OCI-LY1 (cell line): ENCODE results near the gene LPAR3.

Experiments
- H2AFZ ChIP-seq: fragments of 200-600 bp; sonication (generic), shearing (Covaris generic); 2 replicates; pipeline ENCODE4 v1.6.0; 2014; ENCODE audit warnings: antibody characterized with exemption, mild to moderate bottlenecking, low read length
- H3F3A ChIP-seq: fragments of 200-600 bp; sonication (generic), shearing (Covaris generic); 2 replicates; pipeline ENCODE4 v1.6.0; 2014; ENCODE audit warnings: mild to moderate bottlenecking, antibody characterized with exemption, low read length, moderate library complexity; ENCODE audit not compliant: insufficient read depth
- H3K27ac ChIP-seq: fragments of 200-600 bp; sonication (generic); 2 replicates; pipeline ENCODE4 v1.5.1; 2014; ENCODE audit warnings: low read length, mixed run types, mild to moderate bottlenecking, low read depth; ENCODE audit not compliant: poor library complexity, severe bottlenecking
- H3K27me3 ChIP-seq: fragments of 200-600 bp; sonication (generic); 2 replicates; pipeline ENCODE4 v1.6.0; 2014; ENCODE audit warnings: antibody characterized with exemption, mild to moderate bottlenecking, low read length, moderate library complexity; ENCODE audit not compliant: insufficient read depth
- H3K36me3 ChIP-seq: fragments of 200-600 bp; sonication (generic); 2 replicates; pipeline ENCODE4 v1.6.1; 2014; ENCODE audit warnings: mild to moderate bottlenecking, antibody characterized with exemption, low read length, moderate library complexity, mixed read lengths; ENCODE audit not compliant: insufficient read depth
- H3K4me1 ChIP-seq: fragments of 200-600 bp; sonication (generic); 2 replicates; pipeline ENCODE4 v1.5.1; 2014; ENCODE audit warnings: mild to moderate bottlenecking, low read length, moderate library complexity; ENCODE audit not compliant: insufficient read depth, severe bottlenecking
- H3K4me2 ChIP-seq: fragments of 200-600 bp; sonication (generic), shearing (Covaris generic); 2 replicates; pipeline ENCODE4 v1.6.1; 2014; ENCODE audit warnings: low read length
- H3K4me3 ChIP-seq: fragments of 200-600 bp; sonication (generic); 2 replicates; pipeline ENCODE4 v1.5.1; 2014; ENCODE audit warnings: low read length, low read depth, mild to moderate bottlenecking, mixed read lengths; ENCODE audit not compliant: poor library complexity, severe bottlenecking
- H3K79me2 ChIP-seq: fragments of 200-600 bp; shearing (Covaris generic); 2 replicates; pipeline ENCODE4 v1.6.1; 2016; ENCODE audit warnings: mixed run types, low read length, mixed read lengths; ENCODE audit not compliant: insufficient read depth
- H3K9ac ChIP-seq: fragments of 200-600 bp; sonication (generic), shearing (Covaris generic); 2 replicates; pipeline ENCODE4 v1.6.1; 2014; ENCODE audit warnings: mild to moderate bottlenecking, low read length, mixed read lengths
- H3K9me2 ChIP-seq: fragments of 200-600 bp; sonication (generic), shearing (Covaris generic); 2 replicates; pipeline ENCODE4 v1.6.1; 2014; ENCODE audit warnings: low read depth, mild to moderate bottlenecking, low read length, mixed read lengths
- H3K9me3 ChIP-seq: fragments of 200-600 bp; shearing (Covaris generic); 2 replicates; pipeline ENCODE4 v1.6.1; 2014; ENCODE audit warnings: low read length, mixed read lengths
- H4K20me1 ChIP-seq: fragments of 200-600 bp; sonication (generic), shearing (Covaris generic); 2 replicates; pipeline ENCODE4 v1.6.0; 2016; ENCODE audit warnings: mild to moderate bottlenecking, low read length; ENCODE audit not compliant: insufficient read depth
- EZH2 ChIP-seq: fragments of 200-600 bp; sonication (generic), shearing (Covaris generic); IDR thresholded peaks from 2 replicates; pipeline ENCODE4 v1.8.0; 2017; ENCODE audit warnings: borderline replicate concordance, mixed run types, mild to moderate bottlenecking, antibody characterized with exemption, low read length, moderate library complexity, mixed read lengths
- TF ChIP-seq, protein P1 (sequence below): fragments of 200-600 bp; sonication (generic), shearing (Covaris generic); IDR thresholded peaks from 2 replicates; pipeline ENCODE4 v1.5.1; 2017; ENCODE audit warnings: mild to moderate bottlenecking, antibody characterized with exemption, low read length, moderate library complexity, mixed read lengths

The LPAR3 gene

DNA sequence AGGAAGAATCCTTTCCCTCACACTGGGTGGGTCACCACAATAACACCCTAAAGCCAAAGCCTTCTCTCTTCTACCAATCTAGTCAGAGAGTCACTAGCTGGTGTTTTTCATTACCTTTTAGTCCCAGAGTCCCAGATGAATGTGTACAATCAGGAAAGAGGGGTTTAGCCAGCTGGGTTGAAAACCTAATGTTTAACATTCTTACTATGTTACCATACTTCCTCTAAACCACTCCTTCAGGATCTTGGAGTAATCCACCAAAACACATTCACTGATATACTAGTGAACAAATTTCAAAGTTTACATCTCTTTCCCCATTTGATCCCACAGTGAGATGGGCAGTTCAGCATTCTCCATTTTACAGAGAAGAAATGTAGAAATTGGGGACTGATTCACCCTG, 9.7 kb downstream of the LPAR3 start:
- Histone ChIP-seq H3K9me3 (no peaks in the 10 kb centered on the region), H3K4me2 (no peak overlapping the region), H3K27ac (no peak overlapping the region), H4K20me1 (no peaks in the 10 kb centered on the region), H3K9me2 (no peaks in the 10 kb centered on the region), H3K79me2 (no peaks in the 10 kb centered on the region), H3K9ac (no peak overlapping the region), H3K36me3 (no peaks in the 10 kb centered on the region), H2AFZ (no peak overlapping the region), H3F3A (no peaks in the 10 kb centered on the region), H3K4me3 (no peak overlapping the region), H3K27me3 (no peaks in the 10 kb centered on the region), H3K4me1 (no peaks in the 10 kb centered on the region)
- TF ChIP-seq, protein P1, sequence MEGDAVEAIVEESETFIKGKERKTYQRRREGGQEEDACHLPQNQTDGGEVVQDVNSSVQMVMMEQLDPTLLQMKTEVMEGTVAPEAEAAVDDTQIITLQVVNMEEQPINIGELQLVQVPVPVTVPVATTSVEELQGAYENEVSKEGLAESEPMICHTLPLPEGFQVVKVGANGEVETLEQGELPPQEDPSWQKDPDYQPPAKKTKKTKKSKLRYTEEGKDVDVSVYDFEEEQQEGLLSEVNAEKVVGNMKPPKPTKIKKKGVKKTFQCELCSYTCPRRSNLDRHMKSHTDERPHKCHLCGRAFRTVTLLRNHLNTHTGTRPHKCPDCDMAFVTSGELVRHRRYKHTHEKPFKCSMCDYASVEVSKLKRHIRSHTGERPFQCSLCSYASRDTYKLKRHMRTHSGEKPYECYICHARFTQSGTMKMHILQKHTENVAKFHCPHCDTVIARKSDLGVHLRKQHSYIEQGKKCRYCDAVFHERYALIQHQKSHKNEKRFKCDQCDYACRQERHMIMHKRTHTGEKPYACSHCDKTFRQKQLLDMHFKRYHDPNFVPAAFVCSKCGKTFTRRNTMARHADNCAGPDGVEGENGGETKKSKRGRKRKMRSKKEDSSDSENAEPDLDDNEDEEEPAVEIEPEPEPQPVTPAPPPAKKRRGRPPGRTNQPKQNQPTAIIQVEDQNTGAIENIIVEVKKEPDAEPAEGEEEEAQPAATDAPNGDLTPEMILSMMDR = no peak
- TF ChIP-seq EZH2 = no peak

DNA sequence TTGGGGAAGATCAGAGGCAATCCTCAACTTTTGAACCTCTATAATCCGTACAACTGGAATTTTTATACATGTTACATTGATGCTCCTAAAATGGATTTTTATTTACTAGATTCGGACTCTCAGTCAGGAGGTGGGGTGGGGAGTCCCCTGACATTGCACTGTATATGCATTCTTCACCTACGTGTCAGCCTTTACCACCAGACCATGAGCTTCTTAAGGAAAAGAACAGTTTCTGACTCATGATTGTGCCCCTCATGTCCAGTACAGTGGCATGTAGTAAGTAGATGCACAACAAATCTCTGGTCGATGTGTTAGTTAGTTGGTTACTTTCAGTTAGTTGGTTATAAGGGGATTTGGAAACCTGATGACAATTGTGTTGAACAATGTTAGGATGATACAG, 15.4 kb downstream of the LPAR3 start:
- H3K27me3 ChIP-seq = no peaks in the 10 kb centered on the region
- TF ChIP-seq EZH2 = no peak
- TF ChIP-seq, protein P1 = no peak
- no peak overlapping the region for H3K4me3 ChIP-seq
- no peak overlapping the region for H3K4me2 ChIP-seq
- no peaks in the 10 kb centered on the region for H3K9me2 ChIP-seq
- no peaks in the 10 kb centered on the region for H3K9me3 ChIP-seq
- H3K36me3 ChIP-seq = no peaks in the 10 kb centered on the region
- H3K27ac ChIP-seq = no peak overlapping the region
- no peak overlapping the region for H3K9ac ChIP-seq
- H4K20me1 ChIP-seq = no peaks in the 10 kb centered on the region
- H3K79me2 ChIP-seq = no peaks in the 10 kb centered on the region
- H2AFZ ChIP-seq = no peak overlapping the region
- no peaks in the 10 kb centered on the region for H3F3A ChIP-seq
- H3K4me1 ChIP-seq = no peaks in the 10 kb centered on the region

DNA sequence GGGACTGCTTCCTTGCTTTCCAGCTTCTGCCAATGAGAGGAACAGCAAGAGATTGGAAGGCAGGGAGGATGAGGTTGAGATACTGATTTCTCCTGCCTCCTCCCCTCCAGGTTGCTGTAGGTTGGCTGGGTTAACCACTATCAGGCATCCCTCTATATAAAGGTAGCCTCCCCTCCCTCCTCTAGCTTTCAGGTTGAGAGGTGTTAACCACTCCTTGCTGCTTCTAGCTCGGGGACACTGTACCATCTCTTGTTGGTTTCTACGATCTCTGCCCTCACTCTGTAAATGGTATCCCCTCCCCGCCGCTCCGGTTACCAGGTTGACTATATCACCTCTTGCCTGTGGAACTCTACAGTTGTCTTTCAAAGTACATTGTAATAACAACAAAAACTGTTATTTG, 16.7 kb downstream of the LPAR3 start:
- Histone ChIP-seq H3K9me2 (no peaks in the 10 kb centered on the region), H3K4me2 (no peak overlapping the region), H3F3A (no peaks in the 10 kb centered on the region), H3K4me3 (no peak overlapping the region), H3K36me3 (no peaks in the 10 kb centered on the region), H3K9me3 (no peaks in the 10 kb centered on the region), H3K9ac (no peak overlapping the region), H3K27me3 (no peaks in the 10 kb centered on the region), H3K27ac (no peak overlapping the region), H3K79me2 (no peaks in the 10 kb centered on the region), H3K4me1 (no peaks in the 10 kb centered on the region), H2AFZ (no peak overlapping the region), H4K20me1 (no peaks in the 10 kb centered on the region)
- TF ChIP-seq, protein P1 = no peak
- no peak for TF ChIP-seq EZH2
